Mesenchymal stem cell (in vitro differentiated cells and primary cell): ENCODE data around the gene INPP5E.
A peak's percentile ranks its signal among the peaks of the same experiment; 100 is the strongest.

Experiments used
- DNase-seq: peaks from one replicate; pipeline ENCODE4 v3.0.0-alpha.2; 2013
- H2AFZ ChIP-seq: one replicate; pipeline ENCODE4 v1.6.1; 2013; ENCODE audit warnings: low read depth, mild to moderate bottlenecking, control low read depth, inconsistent platforms, low read length, moderate library complexity
- H2AK5ac ChIP-seq: 2 replicates; pipeline ENCODE4 v1.6.1; 2013; ENCODE audit warnings: low read length, moderate library complexity, mild to moderate bottlenecking, inconsistent platforms; ENCODE audit not compliant: severe bottlenecking
- H2BK120ac ChIP-seq: one replicate; pipeline ENCODE4 v1.6.1; 2013; ENCODE audit warnings: low read depth, mild to moderate bottlenecking, inconsistent platforms, low read length, moderate library complexity
- H2BK12ac ChIP-seq, 2 experiments: one replicate each; pipeline ENCODE4 v1.6.1; 2013; ENCODE audit warnings: inconsistent platforms in 2 of 2, low read length in 2 of 2, mild to moderate bottlenecking in 2 of 2, moderate library complexity in 2 of 2, control low read depth in 1 of 2
- H2BK15ac ChIP-seq: one replicate; pipeline ENCODE4 v1.6.1; 2013; ENCODE audit warnings: mild to moderate bottlenecking, low read depth, inconsistent platforms; ENCODE audit not compliant: poor library complexity, severe bottlenecking
- H2BK5ac ChIP-seq: 2 replicates; pipeline ENCODE4 v1.6.1; 2013; ENCODE audit warnings: low read depth, mild to moderate bottlenecking, low read length, control low read depth, inconsistent platforms; ENCODE audit not compliant: poor library complexity, severe bottlenecking
- H3K14ac ChIP-seq, 2 experiments: one replicate each; pipeline ENCODE4 v1.6.1; 2013; ENCODE audit warnings: inconsistent platforms in 2 of 2, low read length in 2 of 2, control low read depth in 1 of 2, mild to moderate bottlenecking in 1 of 2, moderate library complexity in 1 of 2
- H3K18ac ChIP-seq, 2 experiments: one replicate each; pipeline ENCODE4 v1.6.1; 2013; ENCODE audit warnings: inconsistent platforms in 2 of 2, low read length in 2 of 2, control low read depth in 1 of 2, low read depth in 1 of 2, mild to moderate bottlenecking in 1 of 2
- H3K23ac ChIP-seq, 2 experiments: one replicate each; pipeline ENCODE4 v1.6.1; 2013; ENCODE audit warnings: inconsistent platforms in 2 of 2, low read length in 2 of 2, mild to moderate bottlenecking in 2 of 2, moderate library complexity in 2 of 2, control low read depth in 1 of 2
- H3K27ac ChIP-seq: 2 replicates; pipeline ENCODE4 v1.5.1; 2013; ENCODE audit warnings: mild to moderate bottlenecking, moderate library complexity, low read length, control low read depth, inconsistent platforms; ENCODE audit not compliant: poor library complexity, severe bottlenecking
- H3K27me3 ChIP-seq, 2 experiments: 2 replicates each; pipeline versions ENCODE4 v1.6.1 to v1.7.0; 2013; ENCODE audit warnings: low read length in 2 of 2, mild to moderate bottlenecking in 2 of 2, moderate library complexity in 2 of 2, control low read depth in 1 of 2, inconsistent platforms in 1 of 2; ENCODE audit not compliant: control insufficient read depth in 1 of 2, insufficient read depth in 1 of 2
- H3K36me3 ChIP-seq, 2 experiments: 2 replicates each; pipeline versions ENCODE4 v1.6.1 to v1.7.0; 2013; ENCODE audit warnings: low read length in 2 of 2, control low read depth in 1 of 2, inconsistent platforms in 1 of 2, low read depth in 1 of 2, mild to moderate bottlenecking in 1 of 2; ENCODE audit not compliant: insufficient read depth in 2 of 2, control insufficient read depth in 1 of 2
- H3K4ac ChIP-seq, 2 experiments: one replicate each; pipeline ENCODE4 v1.6.1; 2013; ENCODE audit warnings: inconsistent platforms in 2 of 2, low read length in 2 of 2, mild to moderate bottlenecking in 2 of 2, moderate library complexity in 2 of 2, control low read depth in 1 of 2, low read depth in 1 of 2
- H3K4me1 ChIP-seq: 2 replicates; pipeline ENCODE4 v1.6.1; 2013; ENCODE audit warnings: low read depth, low read length, control low read depth; ENCODE audit not compliant: control insufficient read depth, insufficient read depth
- H3K4me2 ChIP-seq: 2 replicates; pipeline ENCODE4 v1.6.1; 2013; ENCODE audit warnings: low read length, mild to moderate bottlenecking, inconsistent platforms; ENCODE audit not compliant: poor library complexity, severe bottlenecking
- H3K4me3 ChIP-seq, 2 experiments: 2 replicates each; pipeline versions ENCODE4 v1.5.1 to v1.7.0; 2013; ENCODE audit warnings: low read length in 2 of 2, mild to moderate bottlenecking in 2 of 2, control low read depth in 1 of 2, low read depth in 1 of 2; ENCODE audit not compliant: insufficient read depth in 1 of 2
- H3K79me1 ChIP-seq: replicated peaks from 2 replicates; pipeline ENCODE4 v1.6.1; 2013; ENCODE audit warnings: mild to moderate bottlenecking, control low read depth, low read length, inconsistent platforms; ENCODE audit not compliant: poor library complexity, severe bottlenecking
- H3K9ac ChIP-seq: 2 replicates; pipeline ENCODE4 v1.7.0; 2013; ENCODE audit warnings: mild to moderate bottlenecking, low read length, moderate library complexity
- H3K9me3 ChIP-seq: 2 replicates; pipeline ENCODE4 v1.7.0; 2013; ENCODE audit warnings: mild to moderate bottlenecking, low read length; ENCODE audit not compliant: control insufficient read depth
- H4K8ac ChIP-seq: one replicate; pipeline ENCODE4 v1.6.1; 2013; ENCODE audit warnings: inconsistent platforms, mild to moderate bottlenecking, low read length, moderate library complexity
- H4K91ac ChIP-seq: one replicate; pipeline ENCODE4 v1.6.1; 2013; ENCODE audit warnings: mild to moderate bottlenecking, low read length, inconsistent platforms
- WGBS: methylation state at CpG from one replicate; pipeline ENCODE4 v1.1.7; 2013; ENCODE audit warnings: mixed read lengths; 5-methylcytosine and 5-hydroxymethylcytosine counted together

INPP5E gene

GRCh38 chr9:136399176-136400037 is 40.2 kb downstream of the INPP5E start:
- H2BK12ac ChIP-seq = peak overlapping the region in 1 of 2 experiments; percentile 75
- H3K9ac ChIP-seq = peak overlapping the region; percentile 93
- no peak overlapping the region for H3K23ac ChIP-seq
- H3K4me3 ChIP-seq = peak overlapping the region; percentile 95 to 96
- H2BK15ac ChIP-seq = no peak overlapping the region
- H3K4me1 ChIP-seq = peaks cover 18% of the 10 kb centered on the region
- no peaks in the 10 kb centered on the region for H3K9me3 ChIP-seq
- peak overlapping the region; percentile 14 to 83 for H3K18ac ChIP-seq
- no peak overlapping the region for H2AFZ ChIP-seq
- H3K14ac ChIP-seq = peak overlapping the region in 1 of 2 experiments; percentile 91
- DNase-seq = peak; percentile 59
- no peak overlapping the region for H2AK5ac ChIP-seq
- H4K91ac ChIP-seq = peak overlapping the region; percentile 61
- peak overlapping the region; percentile 74 for H2BK120ac ChIP-seq
- no peaks in the 10 kb centered on the region for H3K27me3 ChIP-seq
- H3K4me2 ChIP-seq = peak overlapping the region; percentile 63
- H3K4ac ChIP-seq = peak overlapping the region; percentile 42 to 69
- H2BK5ac ChIP-seq = no peak overlapping the region
- peaks cover 57 to 72% of the 10 kb centered on the region in 2 experiments for H3K36me3 ChIP-seq
- WGBS = 7% methylated on average over 47 of the region's 67 CpGs
- peak overlapping the region; percentile 93 for H4K8ac ChIP-seq
- no peak overlapping the region for H3K27ac ChIP-seq
- H3K79me1 ChIP-seq = peaks cover 38% of the 10 kb centered on the region

- no peak overlapping the region for H2BK5ac ChIP-seq
- no peak overlapping the region for H4K8ac ChIP-seq
- H3K27ac ChIP-seq = no peak overlapping the region
- no peak overlapping the region for H2AFZ ChIP-seq
- H3K4me1 ChIP-seq = peaks cover 18% of the 10 kb centered on the region
- DNase-seq = no peak
- H3K27me3 ChIP-seq = no peaks in the 10 kb centered on the region
- no peak overlapping the region for H3K23ac ChIP-seq
- no peak overlapping the region for H2BK15ac ChIP-seq
- H2BK12ac ChIP-seq = no peak overlapping the region
- H3K4ac ChIP-seq = no peak overlapping the region
- H3K14ac ChIP-seq = no peak overlapping the region
- H3K9me3 ChIP-seq = no peaks in the 10 kb centered on the region
- H3K9ac ChIP-seq = peak overlapping the region; percentile 93
- H3K79me1 ChIP-seq = peaks cover 41% of the 10 kb centered on the region
- no peak overlapping the region for H3K4me2 ChIP-seq
- H3K36me3 ChIP-seq = peaks cover 53 to 72% of the 10 kb centered on the region in 2 experiments
- no peak overlapping the region for H2BK120ac ChIP-seq
- no peak overlapping the region for H2AK5ac ChIP-seq
- peak overlapping the region in 1 of 2 experiments; percentile 96 for H3K4me3 ChIP-seq
- 97% methylated on average over 12 of the region's 12 CpGs for WGBS
- no peak overlapping the region for H4K91ac ChIP-seq
- H3K18ac ChIP-seq = no peak overlapping the region
Observed at GRCh38 chr9:136398286-136398685, 41.4 kb downstream of the INPP5E start.

DNA sequence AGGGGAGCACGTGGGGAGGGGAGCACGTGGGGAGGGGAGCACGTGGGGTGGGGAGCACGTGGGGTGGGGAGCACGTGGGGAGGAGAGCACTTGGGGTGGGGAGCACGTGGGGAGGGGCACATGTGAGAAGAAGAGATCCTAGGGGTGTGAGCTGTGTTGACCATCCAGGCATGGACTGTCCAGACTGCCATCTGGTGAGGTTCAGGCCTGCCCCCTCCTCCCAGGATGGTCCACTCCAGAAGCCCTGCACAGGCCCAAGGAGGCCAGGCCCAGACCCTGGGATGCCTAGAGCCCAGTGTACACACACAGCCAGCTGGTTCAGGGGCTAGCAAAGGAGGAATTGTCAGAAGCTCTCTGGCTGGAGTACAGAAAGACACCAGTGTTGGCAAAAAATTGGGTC is 42.0 kb downstream of the INPP5E start:
- peaks cover 57 to 76% of the 10 kb centered on the region in 2 experiments for H3K36me3 ChIP-seq
- no peak overlapping the region for H4K8ac ChIP-seq
- H3K4me2 ChIP-seq = no peak overlapping the region
- H3K9ac ChIP-seq = no peak overlapping the region
- H3K4me3 ChIP-seq = no peak overlapping the region
- no peak overlapping the region for H2BK15ac ChIP-seq
- no peak overlapping the region for H3K18ac ChIP-seq
- no peak overlapping the region for H2BK120ac ChIP-seq
- 87% methylated on average over 3 of the region's 6 CpGs for WGBS
- H3K4ac ChIP-seq = no peak overlapping the region
- peaks cover 47% of the 10 kb centered on the region for H3K79me1 ChIP-seq
- H2AFZ ChIP-seq = no peak overlapping the region
- no peak overlapping the region for H2BK12ac ChIP-seq
- no peak overlapping the region for H3K23ac ChIP-seq
- H3K4me1 ChIP-seq = peaks cover 18% of the 10 kb centered on the region
- H2AK5ac ChIP-seq = no peak overlapping the region
- no peaks in the 10 kb centered on the region for H3K9me3 ChIP-seq
- H2BK5ac ChIP-seq = no peak overlapping the region
- no peak for DNase-seq
- no peak overlapping the region for H4K91ac ChIP-seq
- H3K14ac ChIP-seq = no peak overlapping the region
- H3K27ac ChIP-seq = no peak overlapping the region
- H3K27me3 ChIP-seq = no peaks in the 10 kb centered on the region

DNA sequence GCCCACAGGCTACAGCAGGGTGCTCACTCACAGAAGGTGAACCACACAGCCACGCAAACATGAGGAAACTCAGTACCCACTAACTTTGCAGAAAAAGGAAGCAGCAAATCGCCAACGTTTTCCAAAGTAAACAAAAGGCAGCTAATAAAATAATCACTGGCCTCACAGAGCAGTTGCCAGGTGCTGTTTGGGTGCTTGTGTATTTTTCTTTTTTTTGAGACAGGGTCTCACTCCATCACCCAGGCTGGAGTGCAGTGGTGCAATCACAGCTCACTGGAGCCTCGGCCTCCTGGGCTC is 43.5 kb downstream of the INPP5E start:
- Histone ChIP-seq H3K36me3 (peaks cover 61 to 75% of the 10 kb centered on the region in 2 experiments), H3K27me3 (no peaks in the 10 kb centered on the region), H2BK5ac (no peak overlapping the region), H3K18ac (no peak overlapping the region), H3K4me1 (peaks cover 18% of the 10 kb centered on the region), H3K4me3 (no peak overlapping the region), H3K4ac (no peak overlapping the region), H3K4me2 (no peak overlapping the region), H4K91ac (no peak overlapping the region), H3K23ac (no peak overlapping the region), H2BK120ac (no peak overlapping the region), H3K9me3 (no peaks in the 10 kb centered on the region), H3K27ac (no peak overlapping the region), H4K8ac (no peak overlapping the region), H2AK5ac (no peak overlapping the region), H3K9ac (no peak overlapping the region), H3K79me1 (peaks cover 59% of the 10 kb centered on the region), H2AFZ (no peak overlapping the region), H2BK12ac (no peak overlapping the region), H2BK15ac (no peak overlapping the region), H3K14ac (no peak overlapping the region)
- 86% methylated on average over 4 of the region's 4 CpGs for WGBS
- no peak for DNase-seq
